GM23338 (cell line): Measurements from ENCODE around the gene MAPK8IP3.

ENCODE experiments used
- CTCF ChIP-seq, 2 experiments: fragments of 200-600 bp in 1 of 2; sonication (generic) in 1 of 2; conservative IDR thresholded peaks; 2 replicates each; pipeline versions ENCODE4 v1.5.1 to v1.6.1; 2016 to 2017; ENCODE audit warnings: antibody characterized with exemption in 2 of 2, low read depth in 2 of 2, mild to moderate bottlenecking in 2 of 2, moderate library complexity in 1 of 2
- EZH2 ChIP-seq: fragments of 200-600 bp; sonication (generic); IDR thresholded peaks from one replicate; pipeline ENCODE4 v1.8.0; 2017; ENCODE audit warnings: antibody characterized with exemption, mild to moderate bottlenecking, low read depth; ENCODE audit not compliant: unreplicated experiment
- EZH2phosphoT487 ChIP-seq: fragments of 200-600 bp; sonication (generic); IDR thresholded peaks from one replicate; pipeline ENCODE4 v1.8.1; 2018; ENCODE audit warnings: antibody characterized with exemption; ENCODE audit not compliant: unreplicated experiment
- NANOG ChIP-seq: IDR thresholded peaks from 2 replicates; pipeline ENCODE4 v1.6.1; 2016; ENCODE audit warnings: antibody characterized with exemption, borderline replicate concordance
- POLR2AphosphoS5 ChIP-seq: IDR thresholded peaks from 2 replicates; pipeline ENCODE4 v1.6.1; 2016; ENCODE audit warnings: antibody characterized with exemption, low read depth
- REST ChIP-seq: IDR thresholded peaks from one replicate; pipeline ENCODE4 v1.6.1; 2018; ENCODE audit warnings: antibody characterized with exemption; ENCODE audit not compliant: unreplicated experiment
- STAT1 ChIP-seq: IDR thresholded peaks from one replicate; pipeline ENCODE4 v1.6.1; 2016; ENCODE audit warnings: antibody characterized with exemption; ENCODE audit not compliant: unreplicated experiment
- ZNF114 ChIP-seq: fragments of 250-450 bp; sonication (Bioruptor Pico); IDR thresholded peaks from 2 replicates; pipeline ENCODE4 v1.5.0; 2020; ENCODE audit warnings: mild to moderate bottlenecking, moderate library complexity
- ZNF331 ChIP-seq: fragments of 250-450 bp; sonication (Bioruptor Pico); IDR thresholded peaks from 2 replicates; pipeline ENCODE4 v1.5.0; 2020; ENCODE audit warnings: low read depth, mild to moderate bottlenecking, moderate library complexity
- ZNF462 ChIP-seq: fragments of 250-450 bp; sonication (Bioruptor Pico); IDR thresholded peaks from 2 replicates; pipeline ENCODE4 v1.5.0; 2020; ENCODE audit warnings: mild to moderate bottlenecking, moderate library complexity
- TF ChIP-seq, protein P1 (sequence below): IDR thresholded peaks from 2 replicates; pipeline ENCODE4 v1.6.1; 2016; ENCODE audit warnings: antibody characterized with exemption

DNA sequence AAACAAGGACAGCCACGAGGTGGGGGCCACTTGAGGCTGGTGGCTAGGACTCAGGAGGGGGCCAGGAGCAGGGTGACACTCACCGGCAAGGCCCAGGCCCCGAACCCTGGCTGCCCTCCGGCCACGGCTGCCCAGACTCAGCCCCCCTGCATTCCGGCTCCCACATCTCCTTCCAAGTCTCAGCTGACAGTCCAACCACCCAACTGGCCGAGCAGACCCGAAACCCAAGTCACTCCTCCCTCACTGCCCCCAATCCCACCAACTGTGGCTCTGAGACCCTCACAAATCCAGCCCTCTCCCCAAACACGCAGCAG lies 111.2 kb downstream of the MAPK8IP3 start:
- no peak for TF ChIP-seq CTCF (conservative IDR thresholded peaks at IDR 0.05; ENCODE audit: low read depth in 2 of 2)
- no peak for TF ChIP-seq ZNF114 (CRISPR knock-in tag)
- no peak for TF ChIP-seq EZH2
- TF ChIP-seq, protein P1, sequence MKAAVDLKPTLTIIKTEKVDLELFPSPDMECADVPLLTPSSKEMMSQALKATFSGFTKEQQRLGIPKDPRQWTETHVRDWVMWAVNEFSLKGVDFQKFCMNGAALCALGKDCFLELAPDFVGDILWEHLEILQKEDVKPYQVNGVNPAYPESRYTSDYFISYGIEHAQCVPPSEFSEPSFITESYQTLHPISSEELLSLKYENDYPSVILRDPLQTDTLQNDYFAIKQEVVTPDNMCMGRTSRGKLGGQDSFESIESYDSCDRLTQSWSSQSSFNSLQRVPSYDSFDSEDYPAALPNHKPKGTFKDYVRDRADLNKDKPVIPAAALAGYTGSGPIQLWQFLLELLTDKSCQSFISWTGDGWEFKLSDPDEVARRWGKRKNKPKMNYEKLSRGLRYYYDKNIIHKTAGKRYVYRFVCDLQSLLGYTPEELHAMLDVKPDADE, result no peak
- no peak for TF ChIP-seq REST
- no peak for TF ChIP-seq ZNF331
- no peak for TF ChIP-seq POLR2AphosphoS5
- no peak for TF ChIP-seq NANOG
- TF ChIP-seq ZNF462, result no peak
- no peak for TF ChIP-seq STAT1
- TF ChIP-seq EZH2phosphoT487, result no peak
